ENCODE data around the gene KRTCAP2.

The KRTCAP2 gene

GRCh38 chr1:155130272-155131006, 42.7 kb downstream of the KRTCAP2 start:
- DNase-seq, result no peak

- DNase-seq, result no peak
These were observed 44.2 kb downstream of the KRTCAP2 start for GRCh38 chr1:155128755-155129473.

GRCh38 chr1:155127967-155128754, 44.9 kb downstream of the KRTCAP2 start:
- no peak for DNase-seq

- DNase-seq, result peak; percentile 27
These were observed 45.8 kb downstream of the KRTCAP2 start, which contains the start of gene EFNA1 for GRCh38 chr1:155127105-155127966. Gene EFNA1, plus strand, starts transcription at chr1:155127876. Its CDS starts 102 bp downstream, at chr1:155127978.

GRCh38 chr1:155126556-155127104, 46.5 kb downstream of the KRTCAP2 start:
- DNase-seq, result peak; percentile 16

GRCh38 chr1:155125946-155126555, 47.1 kb downstream of the KRTCAP2 start:
- DNase-seq, result no peak

GRCh38 chr1:155125511-155125945, 47.6 kb downstream of the KRTCAP2 start:
- no peak for DNase-seq

- no peak for DNase-seq
These were observed 48.3 kb downstream of the KRTCAP2 start for GRCh38 chr1:155124503-155125463.

- DNase-seq, result no peak
These were observed 49.3 kb downstream of the KRTCAP2 start for GRCh38 chr1:155123801-155124200.

GRCh38 chr1:155122308-155122707, 50.8 kb downstream of the KRTCAP2 start:
- DNase-seq, result no peak

- no peak for DNase-seq
These were observed 51.9 kb downstream of the KRTCAP2 start for GRCh38 chr1:155121249-155121648.

GRCh38 chr1:155120253-155120652, 52.9 kb downstream of the KRTCAP2 start:
- DNase-seq, result no peak
